ENCODE measurements around the gene PHRF1.
A peak's percentile ranks its signal among the peaks of the same experiment; 100 is the strongest.

The PHRF1 gene

DNA sequence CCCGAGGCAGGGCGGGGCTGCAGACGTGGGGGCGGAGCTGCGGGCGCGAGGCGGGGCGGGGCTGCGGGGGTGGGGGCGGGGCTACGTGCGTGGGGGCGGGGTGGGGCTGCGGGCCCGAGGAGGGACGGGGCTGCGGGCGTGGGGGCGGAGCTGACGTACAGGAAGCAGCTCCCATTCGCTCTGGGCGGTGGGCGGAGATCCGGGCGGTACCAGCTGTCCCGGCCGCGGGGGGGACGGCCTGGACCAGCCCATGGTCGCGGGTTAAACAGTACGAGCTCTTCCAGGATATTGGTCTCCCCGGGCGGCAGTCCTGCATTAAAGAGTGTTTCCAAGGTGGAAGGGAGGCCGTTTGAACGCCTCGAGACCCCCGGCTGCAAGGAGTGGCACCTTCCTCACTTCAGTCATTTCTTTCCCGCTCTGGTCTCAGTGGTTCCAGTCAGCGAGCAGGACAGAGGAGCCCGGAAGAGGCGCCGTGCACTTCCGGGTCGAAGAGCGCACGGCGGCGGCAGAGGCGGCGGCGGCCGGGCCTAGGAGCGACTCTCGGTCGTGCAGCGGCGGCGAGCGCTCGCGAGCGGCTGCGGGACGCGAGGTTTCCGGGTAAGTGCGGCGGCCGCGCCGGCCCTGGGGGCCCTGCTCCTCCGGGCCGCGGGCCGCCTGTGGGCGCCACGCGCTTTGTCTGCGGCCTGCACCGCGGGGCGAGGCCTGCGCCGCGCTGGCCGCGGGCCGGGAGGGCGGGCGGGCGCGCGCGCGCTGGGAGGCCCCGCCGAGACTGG, at the start of gene PHRF1:
Gene PHRF1, plus strand, starts transcription at position 475 of the 773 bp plus-strand sequence. CDS start 5,043 bp downstream, outside the sequence.
- peak; percentile 95 for DNase-seq

GRCh38 chr11:528166-528814, 48.0 kb upstream of the PHRF1 start:
- no peak for DNase-seq

DNA sequence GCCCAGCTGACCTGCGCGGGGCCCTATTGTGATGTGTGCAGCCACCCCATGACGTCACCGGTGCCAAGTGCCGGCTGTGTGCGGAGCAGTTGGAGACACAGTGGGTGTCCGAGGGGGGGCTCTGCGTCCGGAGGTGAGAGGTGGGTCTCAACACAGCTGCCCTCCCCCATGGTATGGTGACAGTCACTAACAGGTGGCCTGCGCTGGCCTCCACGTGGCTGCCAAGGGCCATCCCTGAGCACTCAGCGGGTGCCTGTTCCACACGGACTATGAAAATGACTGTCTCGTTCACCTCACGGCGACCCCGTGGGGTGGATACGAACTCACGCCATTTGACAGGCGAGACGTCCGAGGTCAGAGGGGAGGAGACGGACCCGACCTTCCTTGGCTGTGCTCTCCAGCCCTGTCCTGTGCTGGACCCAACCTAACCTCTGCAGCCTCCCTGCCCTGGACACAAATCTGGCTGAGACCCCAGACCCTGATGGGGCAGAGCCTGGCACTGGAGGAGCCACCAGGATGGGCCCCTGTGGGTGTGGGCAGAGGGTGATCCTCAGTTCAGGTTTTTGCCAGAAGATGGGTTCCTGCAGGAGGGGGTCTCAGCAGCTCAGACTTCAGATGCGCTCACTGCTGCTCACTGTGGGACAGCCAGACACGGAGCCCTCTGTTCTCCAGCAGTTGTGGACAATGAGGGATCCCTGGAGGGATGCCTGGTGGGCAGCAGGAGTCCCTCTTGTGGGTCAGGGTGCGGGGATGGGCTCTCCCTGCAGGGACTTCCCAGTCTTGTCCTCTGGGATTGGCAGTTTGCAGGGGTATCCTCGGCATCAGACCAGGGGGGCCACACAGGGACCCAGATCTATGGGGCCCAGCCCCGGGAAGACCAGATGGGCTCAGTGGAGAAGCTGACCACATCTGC, 47.2 kb upstream of the PHRF1 start:
- no peak for DNase-seq

- DNase-seq: no peak
These were observed 46.4 kb upstream of the PHRF1 start for GRCh38 chr11:529728-530411.

DNA sequence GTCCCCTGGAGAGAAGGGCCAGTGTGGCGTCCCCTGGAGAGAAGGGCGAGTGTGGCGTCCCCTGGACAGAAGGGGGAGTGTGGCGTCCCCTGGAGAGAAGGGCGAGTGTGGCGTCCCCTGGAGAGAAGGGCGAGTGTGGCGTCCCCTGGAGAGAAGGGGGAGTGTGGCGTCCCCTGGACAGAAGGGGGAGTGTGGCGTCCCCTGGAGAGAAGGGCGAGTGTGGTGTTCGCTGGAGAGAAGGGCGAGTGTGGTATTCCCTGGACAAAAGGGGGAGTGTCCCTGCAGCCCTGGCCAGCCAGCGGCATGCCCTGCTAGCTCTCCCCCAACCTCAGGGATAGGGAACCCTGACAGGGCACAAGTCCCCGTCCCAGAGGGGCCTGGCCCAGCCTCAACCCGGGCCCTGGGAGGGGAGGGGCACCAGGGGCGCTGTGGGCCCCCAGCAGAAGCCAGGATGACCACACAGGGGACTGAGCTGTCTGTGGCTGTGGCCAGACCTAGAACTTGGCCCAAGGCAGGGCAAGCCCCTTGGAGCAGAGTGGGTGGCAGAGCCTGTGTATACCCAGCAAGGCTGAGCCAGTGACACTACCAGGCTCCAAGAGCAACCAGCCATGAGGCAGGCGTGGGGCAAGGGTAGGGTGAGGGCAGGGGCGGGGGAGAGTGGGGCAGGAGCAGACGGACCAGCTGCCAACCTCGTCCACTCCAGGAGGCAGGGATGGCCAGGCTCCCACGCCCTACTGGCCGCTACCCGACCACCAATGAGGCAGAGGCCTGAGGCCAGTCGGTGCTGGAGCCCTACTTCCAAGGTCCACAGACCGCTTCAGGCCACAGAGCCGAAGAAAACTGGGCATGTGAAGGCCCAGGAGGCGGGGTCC, 45.1 kb upstream of the PHRF1 start:
- no peak for DNase-seq

DNA sequence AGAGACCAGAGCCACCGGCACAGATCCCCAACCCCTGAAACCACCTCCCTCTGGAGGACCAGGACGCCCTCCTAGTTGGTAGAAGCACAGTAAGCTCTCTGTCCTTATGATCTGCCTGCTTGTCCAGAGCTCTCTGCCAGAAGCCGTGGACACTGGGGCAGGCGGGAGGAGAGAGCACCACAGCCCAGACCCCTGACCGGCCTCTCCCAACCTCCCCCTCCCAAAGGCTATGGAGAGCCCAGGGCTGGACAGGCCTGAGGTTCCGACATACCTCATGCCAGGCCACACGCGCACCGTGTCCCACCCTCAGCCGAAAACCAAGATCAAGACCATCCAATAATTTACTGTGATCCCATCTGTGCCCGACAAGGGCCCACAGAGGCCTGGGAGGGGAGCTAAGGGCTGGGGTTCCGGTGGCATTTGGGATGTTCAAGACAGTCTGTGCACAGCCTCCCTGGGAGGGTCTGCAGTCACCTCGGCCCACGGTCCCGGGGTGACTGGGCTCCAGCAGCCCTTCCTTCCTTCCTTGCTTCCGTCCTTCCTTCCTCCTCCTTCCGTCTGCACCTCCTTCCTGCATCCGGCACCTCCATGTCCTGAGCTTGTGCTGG, 44.2 kb upstream of the PHRF1 start:
- DNase-seq: no peak

GRCh38 chr11:532527-532985, 43.7 kb upstream of the PHRF1 start:
- DNase-seq: no peak

- no peak for DNase-seq
These were observed 43.2 kb upstream of the PHRF1 start for GRCh38 chr11:532986-533585.

GRCh38 chr11:533586-534395, 42.5 kb upstream of the PHRF1 start:
- DNase-seq: no peak

DNA sequence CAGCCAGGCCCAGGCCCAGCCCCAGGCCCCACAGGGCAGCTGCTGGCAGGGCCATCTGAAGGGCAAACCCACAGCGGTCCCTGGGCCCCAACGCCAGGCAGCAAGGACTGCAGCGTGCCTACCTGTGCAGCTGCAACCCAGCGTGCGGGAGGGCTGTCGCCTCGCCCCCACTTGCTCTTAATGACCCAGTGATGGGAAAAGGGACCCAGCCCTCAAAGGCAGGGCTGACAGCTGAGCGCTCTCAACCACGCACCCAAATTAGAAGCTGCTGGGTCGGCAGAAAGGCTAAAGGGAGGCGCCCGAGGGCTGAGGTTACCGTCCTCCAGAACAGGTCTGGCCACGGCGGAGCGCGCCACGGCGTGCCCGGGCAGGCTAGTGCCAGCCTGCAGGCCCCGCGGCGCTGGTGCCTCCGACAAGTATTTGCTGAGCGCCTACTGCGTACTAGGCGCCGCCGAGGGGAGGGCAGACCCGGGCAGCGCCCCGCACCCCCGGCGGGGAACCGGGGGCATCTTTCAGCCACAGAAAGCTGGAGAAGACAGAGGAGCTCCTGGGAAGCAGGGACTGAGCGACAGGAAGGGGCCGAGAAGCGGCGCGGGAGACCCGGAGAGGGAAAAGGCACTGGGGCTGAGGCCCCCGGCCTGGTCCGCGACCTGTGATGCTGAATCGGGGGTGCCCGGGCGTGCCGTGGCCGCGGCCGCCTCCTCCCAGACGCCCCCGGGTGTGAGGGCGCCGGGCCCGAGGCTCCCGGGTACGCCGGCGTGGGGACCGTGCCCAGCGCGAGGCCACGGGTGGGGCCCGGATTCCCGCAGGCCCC, 41.7 kb upstream of the PHRF1 start:
- no peak for DNase-seq

GRCh38 chr11:535210-535518, 41.1 kb upstream of the PHRF1 start:
- DNase-seq: no peak

- peak; percentile 95 for DNase-seq
These were observed 40.5 kb upstream of the PHRF1 start, which contains the start of gene HRAS for GRCh38 chr11:535519-536454. TSS of gene HRAS (minus strand) at chr11:535576.

DNA sequence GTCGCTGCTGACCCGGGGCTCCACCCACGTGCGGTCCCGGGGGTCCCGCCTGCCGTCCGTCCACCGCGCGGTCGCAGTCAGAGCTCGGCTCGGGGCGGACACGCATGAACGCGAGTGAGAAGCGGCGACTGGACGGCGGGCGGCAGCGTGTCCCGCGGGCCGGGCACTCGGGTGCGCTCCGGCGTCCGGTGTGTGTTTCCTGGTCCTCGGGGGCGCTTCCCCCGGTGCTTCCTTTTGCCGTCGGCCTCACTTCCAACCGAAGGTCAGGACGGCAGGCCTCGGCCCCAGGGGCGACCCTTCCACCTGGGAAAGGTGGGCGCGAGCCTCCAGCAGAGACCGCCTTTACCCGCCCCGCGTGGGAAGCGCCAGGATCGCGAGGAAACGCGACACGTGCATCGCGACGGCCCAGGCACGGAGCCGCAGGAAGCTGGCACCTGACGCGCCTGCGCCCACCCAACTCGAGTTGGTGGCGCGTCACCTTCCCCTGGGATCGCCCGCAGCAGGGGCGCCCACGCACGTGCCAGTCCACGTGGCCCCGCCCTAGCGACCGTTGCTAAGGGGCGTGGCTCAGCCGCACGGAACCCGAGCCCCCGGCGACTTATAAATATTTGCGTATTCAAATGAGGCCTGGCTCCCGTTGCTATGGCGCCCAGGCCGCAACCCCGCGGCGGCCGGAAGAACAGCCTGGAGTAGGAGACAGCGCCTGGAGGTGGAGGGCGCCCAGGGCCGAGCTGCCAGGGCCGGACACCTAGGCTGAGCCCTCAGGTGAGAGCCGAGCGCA, 39.2 kb upstream of the PHRF1 start, which contains the start of gene LRRC56:
Gene LRRC56, plus strand, starts transcription at position 687 of the 781 bp plus-strand sequence. CDS start 3,158 bp downstream, outside the sequence.
- peak; percentile 83 for DNase-seq

- DNase-seq: no peak
These were observed 38.4 kb upstream of the PHRF1 start for GRCh38 chr11:537622-538430.

DNA sequence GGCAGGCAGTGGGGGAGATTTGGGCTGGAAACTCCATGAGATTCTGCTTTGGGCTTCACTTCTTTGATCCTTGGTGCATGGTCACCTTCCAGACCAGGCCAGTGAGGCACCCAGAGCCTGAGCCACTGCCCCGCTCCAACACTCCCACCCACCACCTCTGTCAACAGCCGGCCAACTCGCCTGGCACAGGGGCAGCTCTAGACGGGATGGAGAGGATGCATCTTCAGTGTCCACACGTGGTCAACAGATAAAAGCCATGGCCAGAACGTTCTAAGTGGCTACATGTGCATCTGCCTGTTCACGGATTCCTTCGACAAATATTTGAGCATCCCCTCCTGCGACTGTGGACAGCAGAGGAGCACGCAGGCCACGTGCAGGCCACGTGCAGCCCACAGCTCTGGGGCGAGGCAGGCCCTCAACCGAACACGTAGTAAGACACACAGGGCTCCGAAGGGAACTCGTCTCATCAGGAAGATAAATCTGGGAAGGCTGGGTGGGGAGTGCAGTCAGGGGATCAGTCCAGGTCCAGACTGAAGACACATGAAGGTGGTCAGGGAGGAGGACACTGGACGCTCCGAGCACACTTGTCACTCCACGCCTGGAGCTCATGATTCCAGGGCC, 37.7 kb upstream of the PHRF1 start:
- no peak for DNase-seq
